Right kidney (tissue), 1 donor: ENCODE measurements around the gene TMEM72.

Source experiments
- DNase-seq: peaks from one replicate; pipeline ENCODE4 v3.0.0-alpha.2; 2016

The TMEM72 gene

GRCh38 chr10:44979281-44980191 is 68.4 kb downstream of the TMEM72 start:
- DNase-seq, result peak; percentile 10

GRCh38 chr10:44980309-44981171 is 69.4 kb downstream of the TMEM72 start:
- no peak for DNase-seq

- DNase-seq, result no peak
Measured at GRCh38 chr10:44981172-44982113, 70.3 kb downstream of the TMEM72 start.

- no peak for DNase-seq
Measured at GRCh38 chr10:44982114-44982460, 71.0 kb downstream of the TMEM72 start.

GRCh38 chr10:44982496-44982895 is 71.4 kb downstream of the TMEM72 start:
- DNase-seq, result no peak

- DNase-seq, result no peak
Measured at GRCh38 chr10:44983066-44983894, 72.1 kb downstream of the TMEM72 start.

GRCh38 chr10:44983895-44984278 is 72.8 kb downstream of the TMEM72 start:
- DNase-seq, result no peak

GRCh38 chr10:44984671-44985101 is 73.5 kb downstream of the TMEM72 start:
- DNase-seq, result no peak

GRCh38 chr10:44985175-44985681 is 74.1 kb downstream of the TMEM72 start:
- DNase-seq, result no peak

GRCh38 chr10:44986179-44986578 is 75.0 kb downstream of the TMEM72 start:
- no peak for DNase-seq
